Suprapubic skin (tissue), 4 donors: ENCODE results near the gene HYI. TPM values are rescaled to one million over a fixed set of nuclear protein-coding genes. Genes with fewer than 3 reads are reported as not detected.
A peak's percentile ranks its signal among the peaks of the same experiment; 100 is the strongest.
"Not testable (repeated sequence)": the region's sequence is repeated elsewhere in the genome, so short reads cannot be mapped to it uniquely, and the experiment has no call there.

ENCODE experiments used
- DNase-seq, 2 donors: peaks; one replicate each; pipeline ENCODE4 v3.0.0-alpha.2; 2019; ENCODE audit warnings: low spot score in 2 of 2
- H3K27ac ChIP-seq: fragments of 200-600 bp; sonication (generic); one replicate; pipeline ENCODE4 v1.5.1; 2019
- H3K27me3 ChIP-seq: fragments of 200-600 bp; sonication (generic); one replicate; pipeline ENCODE4 v1.5.1; 2019
- H3K36me3 ChIP-seq: fragments of 200-600 bp; sonication (generic); one replicate; pipeline ENCODE4 v1.5.1; 2019
- H3K4me1 ChIP-seq: fragments of 200-600 bp; sonication (generic); one replicate; pipeline ENCODE4 v1.5.1; 2019
- H3K4me3 ChIP-seq: fragments of 200-600 bp; sonication (generic); one replicate; pipeline ENCODE4 v1.5.1; 2019; ENCODE audit warnings: mild to moderate bottlenecking
- H3K9me3 ChIP-seq: fragments of 200-600 bp; sonication (generic); one replicate; pipeline ENCODE4 v1.5.1; 2019
- EP300 ChIP-seq: sonication (generic); formaldehyde crosslinking; IDR thresholded peaks from one replicate; pipeline ENCODE4 v1.6.1; 2017; ENCODE audit warnings: antibody characterized with exemption
- POLR2A ChIP-seq, 2 donors: fragments of 450-650 bp; IDR thresholded peaks; one replicate each; pipeline ENCODE4 v1.6.1; 2017; ENCODE audit warnings: antibody characterized with exemption in 2 of 2, mild to moderate bottlenecking in 2 of 2, moderate library complexity in 2 of 2
- POLR2AphosphoS5 ChIP-seq, 3 donors: sonication (generic); formaldehyde crosslinking; IDR thresholded peaks; one replicate each; pipeline ENCODE4 v1.6.1; 2017; ENCODE audit warnings: antibody characterized with exemption in 3 of 3
- WGBS: methylation state at CpG from one replicate; pipeline ENCODE4 v1.1.5; 2018; 5-methylcytosine and 5-hydroxymethylcytosine counted together
- total RNA-seq, 4 donors: library from RNA; depleted of rRNA; stranded (reverse); fragments of >200 nt; gene quantifications; one replicate each; pipeline ENCODE4 v1.1.0, GENCODE V29; 2016
- TF ChIP-seq, protein P1 (sequence below), 2 donors: fragments of 200-600 bp in 1 of 2; fragments of 450-650 bp in 1 of 2; sonication (generic) in 1 of 2; IDR thresholded peaks; one replicate each; pipeline ENCODE4 v1.5.1; 2016 to 2019; ENCODE audit warnings: antibody characterized with exemption in 2 of 2, mild to moderate bottlenecking in 1 of 2, moderate library complexity in 1 of 2

HYI gene, protein sequence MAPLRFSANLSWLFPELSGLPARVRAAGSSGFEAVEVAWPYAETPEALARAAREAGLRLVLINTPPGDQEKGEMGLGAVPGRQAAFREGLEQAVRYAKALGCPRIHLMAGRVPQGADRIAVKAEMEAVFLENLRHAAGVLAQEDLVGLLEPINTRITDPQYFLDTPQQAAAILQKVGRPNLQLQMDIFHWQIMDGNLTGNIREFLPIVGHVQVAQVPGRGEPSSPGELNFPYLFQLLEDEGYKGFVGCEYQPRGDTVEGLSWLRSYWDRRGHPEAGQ
- 10 to 100 TPM; 27.8 to 55.8 (median 39.5) TPM for total RNA-seq

DNA sequence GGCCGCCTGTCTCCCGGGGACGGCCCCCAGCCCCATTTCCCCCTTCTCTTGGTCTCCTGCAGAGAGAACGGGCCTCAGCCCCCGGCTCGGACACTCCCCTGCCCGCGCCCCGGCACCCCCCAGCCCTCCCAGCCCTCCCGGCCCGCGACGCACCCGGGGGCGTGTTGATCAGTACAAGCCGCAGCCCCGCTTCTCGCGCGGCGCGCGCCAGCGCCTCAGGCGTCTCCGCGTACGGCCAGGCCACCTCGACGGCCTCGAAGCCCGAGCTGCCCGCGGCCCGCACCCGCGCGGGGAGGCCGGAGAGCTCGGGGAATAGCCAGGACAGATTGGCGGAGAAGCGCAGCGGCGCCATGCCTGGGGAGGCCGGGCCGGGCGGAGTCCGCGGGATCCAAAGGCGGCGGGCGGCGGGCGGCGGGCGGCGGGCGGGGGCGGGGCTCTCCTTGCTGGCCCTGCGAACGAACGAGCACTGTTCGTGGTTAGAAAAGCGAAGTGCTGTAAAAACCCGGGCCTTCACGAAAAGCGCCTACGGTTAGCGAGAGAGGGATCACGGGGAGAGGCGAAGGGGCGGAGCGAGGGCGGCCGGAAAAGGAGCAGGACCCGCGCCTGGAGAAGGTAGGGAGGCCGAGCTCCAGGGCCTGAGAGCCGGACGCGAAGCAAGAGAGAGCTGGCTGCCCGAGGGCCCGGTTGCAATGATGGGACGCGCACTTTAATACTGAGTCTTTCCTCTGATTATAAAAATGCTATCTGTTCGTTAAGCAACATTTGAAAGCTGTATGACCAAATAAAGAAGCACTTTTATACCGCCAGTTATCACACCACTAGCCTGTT is at the start of gene HYI:
Gene HYI, minus strand, starts transcription at position 490 of the 828 bp plus-strand sequence. Its CDS starts 138 bp downstream, at position 352.
- no peak for TF ChIP-seq POLR2A (IDR thresholded peaks at IDR 0.05)
- no peak for TF ChIP-seq EP300
- TF ChIP-seq, protein P1, sequence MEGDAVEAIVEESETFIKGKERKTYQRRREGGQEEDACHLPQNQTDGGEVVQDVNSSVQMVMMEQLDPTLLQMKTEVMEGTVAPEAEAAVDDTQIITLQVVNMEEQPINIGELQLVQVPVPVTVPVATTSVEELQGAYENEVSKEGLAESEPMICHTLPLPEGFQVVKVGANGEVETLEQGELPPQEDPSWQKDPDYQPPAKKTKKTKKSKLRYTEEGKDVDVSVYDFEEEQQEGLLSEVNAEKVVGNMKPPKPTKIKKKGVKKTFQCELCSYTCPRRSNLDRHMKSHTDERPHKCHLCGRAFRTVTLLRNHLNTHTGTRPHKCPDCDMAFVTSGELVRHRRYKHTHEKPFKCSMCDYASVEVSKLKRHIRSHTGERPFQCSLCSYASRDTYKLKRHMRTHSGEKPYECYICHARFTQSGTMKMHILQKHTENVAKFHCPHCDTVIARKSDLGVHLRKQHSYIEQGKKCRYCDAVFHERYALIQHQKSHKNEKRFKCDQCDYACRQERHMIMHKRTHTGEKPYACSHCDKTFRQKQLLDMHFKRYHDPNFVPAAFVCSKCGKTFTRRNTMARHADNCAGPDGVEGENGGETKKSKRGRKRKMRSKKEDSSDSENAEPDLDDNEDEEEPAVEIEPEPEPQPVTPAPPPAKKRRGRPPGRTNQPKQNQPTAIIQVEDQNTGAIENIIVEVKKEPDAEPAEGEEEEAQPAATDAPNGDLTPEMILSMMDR (IDR thresholded peaks at IDR 0.05), result no peak
- TF ChIP-seq POLR2AphosphoS5 (IDR thresholded peaks at IDR 0.05), result no peak
- peaks cover 36% of the 10 kb centered on the region for H3K36me3 ChIP-seq
- peak within 1 kb of the TSS; percentile 74 for H3K4me3 ChIP-seq
- no peaks in the 10 kb centered on the region for H3K27me3 ChIP-seq
- peak; percentile 92 to 95 for DNase-seq
- peaks cover 25% of the 10 kb centered on the region for H3K4me1 ChIP-seq
- H3K27ac ChIP-seq, result peak within 1 kb of the TSS; percentile 95
- no peaks in the 10 kb centered on the region for H3K9me3 ChIP-seq
- under 1% methylated on average over 21 of the region's 87 CpGs for WGBS

DNA sequence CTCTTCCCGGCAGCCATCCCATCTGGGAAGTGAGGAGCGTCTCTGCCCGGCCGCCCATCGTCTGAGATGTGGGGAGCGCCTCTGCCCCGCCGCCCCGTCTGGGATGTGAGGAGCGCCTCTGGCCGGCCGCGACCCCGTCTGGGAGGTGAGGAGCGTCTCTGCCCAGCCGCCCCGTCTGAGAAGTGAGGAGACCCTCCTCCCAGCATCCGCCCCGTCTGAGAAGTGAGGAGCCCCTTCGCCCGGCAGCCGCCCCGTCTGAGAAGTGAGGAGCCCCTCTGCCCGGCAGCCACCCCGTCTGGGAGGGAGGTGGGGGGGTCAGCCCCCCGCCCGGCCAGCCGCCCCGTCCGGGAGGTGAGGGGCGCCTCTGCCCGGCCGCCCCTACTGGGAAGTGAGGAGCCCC is 48.1 kb upstream of the HYI start:
- H3K9me3 ChIP-seq, H3K27ac ChIP-seq, H3K36me3 ChIP-seq, H3K4me1 ChIP-seq, H3K27me3 ChIP-seq, DNase-seq, H3K4me3 ChIP-seq: not testable (repeated sequence)
- 100% methylated on average over 1 of the region's 33 CpGs for WGBS

DNA sequence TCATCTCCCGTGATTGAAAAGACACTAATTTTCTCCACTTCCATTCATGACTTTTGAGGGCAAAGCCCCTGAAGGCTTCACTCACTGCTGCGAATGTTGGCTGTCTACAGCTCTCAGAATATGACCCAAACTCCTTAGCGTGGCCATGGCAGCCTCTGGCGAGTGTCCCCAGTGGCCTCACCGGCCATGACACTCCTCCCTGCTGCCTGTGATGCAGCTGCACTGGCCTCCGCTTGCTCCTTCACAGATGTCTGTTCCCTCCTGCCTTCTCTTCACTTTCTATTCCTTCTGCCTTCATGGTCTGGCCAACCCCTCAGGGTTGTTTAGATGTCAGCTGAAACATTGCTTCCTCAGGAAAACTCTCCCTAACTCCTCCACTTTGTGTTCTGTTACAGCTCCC is 46.2 kb upstream of the HYI start:
- no peak overlapping the region for H3K27ac ChIP-seq
- no peaks in the 10 kb centered on the region for H3K9me3 ChIP-seq
- DNase-seq, result no peak
- TF ChIP-seq POLR2AphosphoS5 (IDR thresholded peaks at IDR 0.05), result no peak
- TF ChIP-seq, protein P1 (IDR thresholded peaks at IDR 0.05), result no peak
- TF ChIP-seq POLR2A (IDR thresholded peaks at IDR 0.05), result no peak
- TF ChIP-seq EP300, result no peak
- no peaks in the 10 kb centered on the region for H3K4me1 ChIP-seq
- H3K36me3 ChIP-seq, result no peaks in the 10 kb centered on the region
- WGBS, result 76% methylated on average over 6 of the region's 6 CpGs
- H3K27me3 ChIP-seq, result no peaks in the 10 kb centered on the region
- no peak overlapping the region for H3K4me3 ChIP-seq

DNA sequence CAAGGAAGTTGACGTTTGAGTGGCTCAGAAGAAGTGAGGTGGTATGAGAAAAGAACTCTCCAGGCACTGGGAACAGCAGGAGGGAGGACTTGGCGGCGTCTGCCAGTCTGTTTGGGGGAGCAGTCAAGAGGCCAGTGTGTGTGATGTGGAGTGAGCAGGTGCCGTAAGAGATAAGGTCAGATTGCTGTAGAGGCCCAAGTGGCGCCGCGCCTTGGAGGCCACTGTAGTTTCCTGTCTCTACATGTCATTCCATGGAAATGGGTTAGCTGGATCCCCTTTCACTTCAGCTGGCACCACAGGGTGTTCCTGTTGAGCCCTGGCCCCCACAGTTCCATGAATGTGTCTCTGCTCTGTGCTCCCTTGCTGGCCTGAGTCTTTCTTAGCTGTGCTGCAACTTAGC is 41.5 kb upstream of the HYI start:
- H3K36me3 ChIP-seq, result no peaks in the 10 kb centered on the region
- 92% methylated on average over 7 of the region's 7 CpGs for WGBS
- H3K9me3 ChIP-seq, result peaks cover 3% of the 10 kb centered on the region
- no peak overlapping the region for H3K27ac ChIP-seq
- DNase-seq, result no peak
- TF ChIP-seq, protein P1 (IDR thresholded peaks at IDR 0.05), result no peak
- TF ChIP-seq EP300 (no peak), POLR2A (IDR thresholded peaks at IDR 0.05) (no peak), POLR2AphosphoS5 (IDR thresholded peaks at IDR 0.05) (no peak)
- H3K27me3 ChIP-seq, result no peaks in the 10 kb centered on the region
- H3K4me1 ChIP-seq, result peaks cover 2% of the 10 kb centered on the region
- H3K4me3 ChIP-seq, result no peak overlapping the region

DNA sequence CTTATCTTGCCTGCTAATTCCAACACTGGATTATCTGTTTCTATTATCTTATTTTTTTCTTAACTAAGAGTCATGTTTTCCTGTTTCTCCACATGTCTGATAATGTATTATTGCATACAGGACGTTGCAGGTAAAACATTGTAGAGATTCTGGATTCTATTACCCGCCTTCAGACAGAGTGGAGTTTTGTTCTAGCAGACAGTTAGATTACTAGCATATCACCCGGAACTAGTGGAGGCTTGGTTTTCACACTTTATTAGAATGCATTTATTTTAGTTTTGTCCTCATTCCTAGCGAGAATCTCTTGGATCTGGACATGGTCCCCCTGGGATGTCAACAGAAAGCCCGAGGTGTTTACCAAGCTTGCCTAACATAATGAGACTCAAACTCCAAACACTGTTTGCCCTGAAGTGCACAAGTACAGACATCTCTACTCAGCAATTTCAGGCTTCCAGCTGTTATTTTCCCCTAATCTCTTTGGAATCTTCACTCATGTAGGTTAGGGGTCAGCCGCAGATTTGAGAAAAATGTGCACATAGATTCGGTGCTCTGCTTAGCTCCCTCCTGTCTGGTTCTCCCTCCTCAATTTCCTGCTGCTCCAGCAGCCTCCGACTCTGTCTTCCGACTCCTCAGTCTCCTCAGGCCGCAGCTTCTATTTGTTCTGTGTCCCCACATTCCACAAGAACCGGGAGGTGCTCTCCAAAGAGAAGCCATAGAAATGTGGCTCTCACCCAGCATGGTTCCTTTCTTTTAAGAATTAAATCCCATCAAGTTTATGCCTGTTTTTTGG is 40.1 kb upstream of the HYI start:
- peaks cover 2% of the 10 kb centered on the region for H3K4me1 ChIP-seq
- peaks cover 3% of the 10 kb centered on the region for H3K9me3 ChIP-seq
- WGBS, result 53% methylated on average over 11 of the region's 11 CpGs
- H3K27me3 ChIP-seq, result no peaks in the 10 kb centered on the region
- no peak overlapping the region for H3K4me3 ChIP-seq
- DNase-seq, result no peak
- no peaks in the 10 kb centered on the region for H3K36me3 ChIP-seq
- no peak for TF ChIP-seq POLR2AphosphoS5 (IDR thresholded peaks at IDR 0.05)
- TF ChIP-seq, protein P1 (IDR thresholded peaks at IDR 0.05), result no peak
- TF ChIP-seq EP300, result no peak
- TF ChIP-seq POLR2A (IDR thresholded peaks at IDR 0.05), result no peak
- H3K27ac ChIP-seq, result no peak overlapping the region
